NCI-H748 (cell line): ENCODE measurements around the gene NPW.

Experiments
- DNase-seq: peaks from one replicate; lab custom pipeline; 2025; ENCODE audit not compliant: unreplicated experiment; lab: John Stamatoyannopoulos, UW

Gene NPW

GRCh38 chr16:2034696-2035430, 15.3 kb downstream of the NPW start:
- DNase-seq = no peak

DNA sequence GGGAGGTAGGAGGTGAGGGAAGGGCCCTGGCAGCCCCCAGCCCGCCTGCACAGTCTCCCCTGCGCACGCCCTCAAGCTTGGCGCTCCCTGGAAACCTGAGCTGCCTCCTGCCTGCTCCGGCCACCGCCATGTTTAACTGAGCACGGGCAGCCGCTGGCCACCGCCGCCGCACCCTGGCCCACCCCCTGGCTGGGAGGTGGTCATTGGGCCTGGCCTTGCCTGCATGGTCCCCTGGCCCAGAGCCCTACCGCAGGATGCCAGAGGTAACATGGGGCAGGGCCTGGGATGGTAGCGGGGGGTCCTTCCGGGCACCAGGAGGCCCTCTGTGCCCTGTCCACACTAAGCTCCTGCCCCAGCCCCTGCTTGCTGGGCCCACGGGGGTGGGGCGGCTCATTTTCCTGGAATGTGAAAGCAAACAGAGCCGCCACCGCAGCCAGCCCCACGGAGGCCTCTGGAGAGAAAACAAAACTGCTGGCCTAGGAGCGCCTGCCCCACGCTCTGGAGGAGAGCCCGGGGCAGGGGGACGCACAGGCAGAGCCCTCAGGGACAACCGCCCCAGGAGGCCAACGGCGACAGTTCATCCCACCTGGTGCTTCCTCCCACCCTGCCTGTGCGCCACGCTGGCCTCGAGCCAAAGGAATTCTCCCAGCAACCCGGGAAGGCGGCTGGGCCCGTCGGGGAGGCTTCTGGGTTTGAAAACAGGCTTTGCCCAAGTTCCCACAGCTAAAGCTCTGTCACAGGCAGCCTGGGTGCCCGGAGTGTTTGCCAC, 16.0 kb downstream of the NPW start:
- peak; percentile 5 for DNase-seq

- no peak for DNase-seq
Measured at GRCh38 chr16:2036200-2036966, 16.8 kb downstream of the NPW start.

GRCh38 chr16:2037115-2037514, 17.5 kb downstream of the NPW start:
- DNase-seq = no peak

DNA sequence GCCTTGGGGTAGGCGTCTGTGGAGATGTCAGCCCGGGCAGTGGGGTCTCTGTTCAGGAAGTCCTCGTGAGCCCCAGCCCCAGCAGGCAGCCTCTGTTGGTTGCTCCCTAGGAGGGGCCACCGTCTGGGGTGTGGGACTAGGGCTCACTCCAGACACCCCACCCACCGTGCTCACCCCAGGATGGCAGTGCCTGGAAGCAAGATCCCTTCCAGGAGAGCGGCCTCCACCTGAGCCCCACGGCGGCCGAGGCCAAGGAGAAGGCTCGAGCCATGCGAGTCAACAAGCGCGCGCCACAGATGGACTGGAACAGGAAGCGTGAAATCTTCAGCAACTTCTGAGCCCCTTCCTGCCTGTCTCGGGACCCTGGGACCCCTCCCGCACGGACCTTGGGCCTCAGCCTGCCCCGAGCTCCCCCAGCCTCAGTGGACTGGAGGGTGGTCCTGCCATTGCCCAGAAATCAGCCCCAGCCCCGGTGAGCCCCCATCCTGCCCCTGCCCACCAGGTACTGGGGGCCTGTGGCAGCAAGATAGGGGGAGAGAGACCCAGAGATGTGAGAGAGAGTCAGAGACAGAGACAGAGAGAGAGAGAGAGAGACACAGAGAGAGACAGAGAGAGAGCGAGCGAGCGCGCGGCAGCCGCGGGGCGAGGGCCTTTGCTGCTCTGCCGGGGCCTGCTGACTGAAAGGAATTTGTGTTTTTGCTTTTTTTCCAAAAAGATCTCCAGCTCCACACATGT, 18.2 kb downstream of the NPW start:
- no peak for DNase-seq

GRCh38 chr16:2038382-2039231, 19.0 kb downstream of the NPW start:
- DNase-seq = no peak

GRCh38 chr16:2039274-2040031, 19.9 kb downstream of the NPW start:
- peak; percentile 17 for DNase-seq

GRCh38 chr16:2040041-2040786, 20.6 kb downstream of the NPW start:
- no peak for DNase-seq

- DNase-seq = no peak
Measured at GRCh38 chr16:2040787-2041522, 21.4 kb downstream of the NPW start.

GRCh38 chr16:2042171-2042985, 22.8 kb downstream of the NPW start:
- DNase-seq = no peak

- no peak for DNase-seq
Measured at GRCh38 chr16:2042986-2043666, 23.5 kb downstream of the NPW start.

DNA sequence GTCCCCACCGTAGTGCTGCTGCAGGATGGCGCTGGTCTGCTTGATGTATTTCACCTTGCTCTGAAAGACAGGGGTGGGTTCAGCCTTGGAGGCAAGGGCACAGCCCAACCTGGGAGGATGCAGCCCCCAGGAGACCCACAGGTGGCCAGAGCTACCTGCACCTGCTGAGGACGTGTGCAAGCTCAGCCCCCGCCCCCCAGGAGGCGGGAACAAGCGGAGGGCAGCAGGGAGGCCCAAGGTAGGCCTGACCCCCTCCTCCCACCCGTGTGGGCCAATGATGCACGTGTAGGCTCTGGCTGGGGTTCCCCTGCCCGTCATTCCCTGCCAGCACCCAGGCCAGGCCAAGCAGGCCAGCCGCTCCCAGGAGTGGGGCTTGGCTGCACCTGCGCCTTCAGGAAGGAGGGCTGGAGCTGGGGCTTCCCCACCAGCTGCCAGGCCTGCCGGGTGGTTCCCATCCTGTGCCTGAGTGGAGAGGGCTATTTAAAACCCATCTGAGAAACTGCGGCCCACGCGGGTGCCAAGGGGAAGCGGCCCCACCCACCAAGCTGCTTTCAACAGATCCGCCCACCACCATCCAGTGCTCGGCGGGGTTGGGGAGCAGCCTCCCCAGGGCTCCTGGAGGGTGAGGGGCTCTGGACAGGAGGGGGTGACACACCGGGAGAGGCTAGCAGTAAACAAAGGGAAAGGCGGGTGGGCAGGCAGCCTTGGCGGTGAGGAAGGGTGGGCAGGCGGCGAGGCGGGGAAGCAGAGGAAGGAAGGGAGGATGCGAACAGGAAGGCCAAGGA, 24.3 kb downstream of the NPW start:
- DNase-seq = no peak

DNA sequence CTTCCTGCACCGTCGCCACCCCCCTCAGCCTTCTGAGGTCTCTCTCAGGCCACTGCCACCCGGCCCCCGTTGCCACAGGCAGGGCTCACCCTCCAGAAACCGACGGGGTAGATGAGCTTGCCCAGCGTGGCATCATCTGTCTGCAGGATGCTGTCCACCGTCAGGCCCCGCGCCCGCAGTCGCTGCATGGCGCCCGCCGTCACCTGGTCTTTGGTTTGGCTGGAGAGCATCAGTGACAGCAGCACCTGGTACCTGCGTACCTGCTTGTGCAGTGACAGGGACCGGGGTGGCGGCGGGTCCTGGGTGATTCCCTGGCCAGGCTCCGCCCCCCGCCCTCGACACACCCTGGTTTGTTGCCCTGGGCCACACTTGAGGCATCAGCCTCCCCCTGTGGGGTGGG, 25.0 kb downstream of the NPW start:
- no peak for DNase-seq

- DNase-seq = no peak
Measured at GRCh38 chr16:2045965-2046892, 26.6 kb downstream of the NPW start.

DNA sequence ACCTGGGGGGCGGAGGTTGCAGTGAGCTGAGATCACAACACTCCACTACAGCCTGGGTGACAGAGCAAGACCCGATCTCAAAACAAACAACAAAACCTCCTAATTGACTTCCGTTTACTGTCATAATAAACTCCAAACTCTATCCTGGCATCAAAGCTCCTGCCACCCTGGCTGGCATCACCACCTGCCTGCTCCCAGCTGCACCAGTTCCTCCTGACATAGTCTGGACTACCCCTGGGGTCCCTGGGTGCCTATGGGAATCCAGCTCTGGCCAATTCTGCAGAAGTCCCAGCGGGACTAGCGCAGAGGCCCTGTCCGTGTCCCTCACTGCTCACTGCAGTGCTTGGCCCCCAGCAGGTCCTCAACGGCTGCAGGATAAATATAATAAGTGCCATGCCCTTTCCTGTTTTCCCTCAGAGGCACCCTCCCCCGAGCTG, 27.3 kb downstream of the NPW start:
- DNase-seq = peak; percentile 48
